Retina (tissue), 1 donor: ENCODE measurements around the gene MAD1L1.

Experiments
- DNase-seq: peaks from one replicate; pipeline ENCODE4 v3.0.0-alpha.2; 2016

The MAD1L1 gene

GRCh38 chr7:2241580-2242540 is 9.1 kb upstream of the MAD1L1 start, which contains the start of the genes MRM2 and NUDT1:
MRM2 (minus strand) TSS chr7:2242205; CDS start chr7:2242169, 36 bp downstream.
NUDT1 (plus strand) TSS chr7:2242226; CDS start chr7:2244575, 2,349 bp downstream.
- peak; percentile 92 for DNase-seq

- no peak for DNase-seq
Observed at GRCh38 chr7:2239242-2239641, 6.5 kb upstream of the MAD1L1 start.

GRCh38 chr7:2237109-2237602 is 4.4 kb upstream of the MAD1L1 start:
- no peak for DNase-seq

DNA sequence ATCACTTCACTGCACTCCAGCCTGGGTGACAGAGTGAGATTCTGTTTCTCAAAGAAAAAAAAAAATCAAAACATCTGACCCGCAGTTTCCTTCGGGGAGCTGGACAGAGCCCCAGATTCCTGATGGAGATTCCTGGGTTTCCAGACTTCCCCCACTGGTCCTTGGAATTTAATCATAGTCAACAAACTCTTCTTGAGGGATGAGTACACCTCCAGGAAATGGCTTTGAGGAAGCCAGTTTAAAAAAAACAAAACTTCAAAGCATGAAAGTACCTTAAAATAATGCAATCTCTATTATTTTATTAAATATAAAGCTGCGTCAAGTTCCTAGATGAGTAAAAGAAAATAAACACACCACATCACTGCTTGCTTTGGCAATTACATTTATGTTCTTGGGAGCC is 1.2 kb upstream of the MAD1L1 start:
- no peak for DNase-seq

- DNase-seq: no peak
Observed at GRCh38 chr7:2231992-2232765, 566 bp downstream of the MAD1L1 start.

DNA sequence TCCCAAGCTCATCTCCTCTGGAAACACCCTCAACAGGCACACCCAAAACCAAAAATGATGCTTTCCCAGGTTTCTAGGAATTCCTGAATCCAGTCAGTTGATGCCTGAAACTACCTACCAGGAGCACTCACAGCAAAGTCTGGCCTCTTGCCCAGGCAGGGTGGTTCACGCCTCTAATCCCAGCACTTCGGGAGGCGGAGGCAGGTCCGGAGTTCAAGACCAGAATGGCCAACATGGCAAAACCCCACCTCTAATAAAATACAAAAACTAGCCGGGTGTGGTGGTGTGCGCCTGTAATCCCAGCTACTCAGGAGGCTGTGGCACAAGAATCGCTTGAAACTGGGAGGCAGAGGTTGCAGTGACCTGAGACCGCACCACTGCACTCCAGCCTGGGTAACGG is 1.9 kb downstream of the MAD1L1 start:
- DNase-seq: no peak

DNA sequence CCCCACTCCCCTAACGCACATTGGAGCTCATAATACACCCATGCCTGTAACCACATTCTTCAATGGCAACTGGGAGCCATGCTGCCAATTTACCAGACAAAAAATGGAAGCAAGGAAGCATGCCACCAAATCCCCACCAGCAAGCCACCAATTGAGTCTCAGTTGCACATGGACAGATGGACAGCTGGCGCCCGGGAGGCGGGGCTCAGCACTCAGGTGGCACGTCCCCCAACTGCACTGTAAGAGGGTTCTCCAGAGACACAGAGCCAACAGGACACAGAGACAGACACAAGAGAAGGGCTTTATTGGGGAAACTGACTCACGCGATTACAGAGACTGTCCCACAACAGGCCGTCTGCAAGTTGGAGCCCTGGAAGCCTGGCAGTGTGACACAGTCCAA is 2.5 kb downstream of the MAD1L1 start:
- DNase-seq: no peak

GRCh38 chr7:2229467-2229866 is 3.3 kb downstream of the MAD1L1 start:
- DNase-seq: no peak

GRCh38 chr7:2228921-2229320 is 3.8 kb downstream of the MAD1L1 start:
- no peak for DNase-seq

- no peak for DNase-seq
Observed at GRCh38 chr7:2227699-2228098, 5.0 kb downstream of the MAD1L1 start.

DNA sequence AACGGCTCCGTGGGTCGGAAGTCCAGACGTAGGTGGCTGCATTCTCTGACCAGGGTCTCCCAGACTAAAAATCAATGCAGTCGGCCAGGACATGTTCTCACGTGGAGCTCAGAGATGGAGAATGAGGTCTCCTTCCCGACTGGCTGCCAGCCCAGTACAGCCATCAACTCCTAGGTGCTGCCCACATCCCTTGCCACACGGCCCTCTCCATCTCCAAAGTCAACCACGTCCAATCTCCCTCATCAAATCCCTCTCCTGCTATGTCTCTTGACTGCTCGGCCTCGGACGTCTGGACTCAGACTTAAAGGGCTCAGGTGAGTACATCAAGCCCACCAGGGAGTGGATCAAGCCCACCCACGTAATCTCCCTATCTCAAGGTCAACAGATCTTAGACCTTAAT is 6.9 kb downstream of the MAD1L1 start:
- DNase-seq: no peak

GRCh38 chr7:2225336-2225735 is 7.4 kb downstream of the MAD1L1 start:
- DNase-seq: no peak

- DNase-seq: no peak
Observed at GRCh38 chr7:2224934-2225333, 7.8 kb downstream of the MAD1L1 start.

DNA sequence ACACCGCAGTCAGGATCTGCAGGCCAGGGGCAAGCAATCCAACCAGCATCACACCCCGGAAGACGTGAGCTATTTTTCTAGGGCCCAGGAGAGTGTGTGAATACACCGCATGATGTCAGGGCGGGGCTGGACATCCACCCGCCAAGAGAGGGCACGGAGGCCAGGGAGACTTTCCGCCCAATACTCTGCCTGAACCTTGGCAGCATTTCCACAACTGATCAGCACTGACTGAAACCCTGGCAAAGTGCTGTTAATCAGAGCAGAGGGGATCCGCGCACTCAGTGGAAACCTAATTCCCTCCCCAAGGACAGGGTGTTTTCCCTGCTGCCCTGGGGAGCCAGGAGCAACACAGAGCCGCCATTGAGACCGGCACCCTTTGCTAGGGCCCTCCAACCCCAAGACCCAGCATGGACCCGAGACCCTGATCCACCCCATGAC is 8.2 kb downstream of the MAD1L1 start:
- DNase-seq: no peak

DNA sequence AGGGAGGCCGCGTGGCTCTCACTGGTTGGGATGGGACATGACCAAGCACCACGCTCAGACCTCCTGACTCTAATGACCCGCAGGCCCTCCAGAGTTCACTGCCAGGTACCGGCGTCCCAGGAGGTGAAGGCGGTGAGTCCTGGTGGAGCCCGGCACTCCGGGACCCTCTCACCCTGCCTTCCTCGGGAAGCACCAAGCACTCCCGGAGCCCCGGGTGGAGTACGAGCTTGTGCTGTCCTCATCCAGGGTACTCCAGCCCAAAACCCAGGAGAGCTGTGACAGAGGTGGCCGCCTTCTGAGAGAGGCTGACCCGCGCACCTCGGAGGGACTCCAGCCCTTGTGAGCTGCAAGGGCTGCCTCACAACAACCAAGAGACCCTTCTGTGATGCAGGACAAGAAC is 9.4 kb downstream of the MAD1L1 start:
- DNase-seq: no peak

DNA sequence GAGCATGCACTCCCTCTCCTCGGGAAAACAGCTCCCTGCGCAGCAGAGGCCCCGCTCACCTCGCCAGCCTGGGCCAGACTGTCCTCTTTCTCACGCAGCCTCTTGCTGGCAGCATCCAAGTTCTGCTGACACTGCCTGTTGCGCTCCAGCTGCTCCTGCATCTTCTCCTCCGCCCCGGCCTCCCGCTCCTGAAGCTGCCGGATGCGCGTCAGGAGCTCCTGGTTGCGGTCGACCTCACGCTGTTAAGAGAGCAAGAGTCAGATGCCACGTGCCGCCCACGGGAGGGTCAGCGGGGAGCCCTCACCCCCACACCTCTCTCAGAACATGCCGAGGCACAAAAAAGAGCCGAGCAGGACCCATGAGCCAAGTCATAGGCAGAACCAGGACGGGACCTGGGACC is 10.2 kb downstream of the MAD1L1 start:
- DNase-seq: no peak

DNA sequence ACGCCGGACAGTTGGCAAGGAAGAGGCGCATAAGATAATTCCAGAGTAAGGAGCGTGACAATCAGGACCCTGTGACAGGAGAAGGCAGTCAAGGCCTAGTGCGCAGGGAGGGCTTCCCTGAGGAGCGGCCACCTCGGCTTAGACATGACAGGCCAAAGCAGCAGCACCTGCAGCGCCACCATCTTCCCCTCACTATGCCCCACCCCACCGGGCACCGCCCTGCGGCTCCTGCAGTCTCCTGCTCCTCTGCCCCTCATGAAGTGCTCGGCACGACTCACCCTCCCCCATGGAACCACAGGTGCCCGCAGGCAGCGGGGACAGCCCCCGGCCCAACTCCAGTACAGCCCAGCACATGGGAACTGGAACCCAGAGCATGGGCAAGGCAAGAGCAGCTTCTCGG is 11.8 kb downstream of the MAD1L1 start:
- DNase-seq: no peak

GRCh38 chr7:2220506-2220905 is 12.2 kb downstream of the MAD1L1 start:
- DNase-seq: no peak

DNA sequence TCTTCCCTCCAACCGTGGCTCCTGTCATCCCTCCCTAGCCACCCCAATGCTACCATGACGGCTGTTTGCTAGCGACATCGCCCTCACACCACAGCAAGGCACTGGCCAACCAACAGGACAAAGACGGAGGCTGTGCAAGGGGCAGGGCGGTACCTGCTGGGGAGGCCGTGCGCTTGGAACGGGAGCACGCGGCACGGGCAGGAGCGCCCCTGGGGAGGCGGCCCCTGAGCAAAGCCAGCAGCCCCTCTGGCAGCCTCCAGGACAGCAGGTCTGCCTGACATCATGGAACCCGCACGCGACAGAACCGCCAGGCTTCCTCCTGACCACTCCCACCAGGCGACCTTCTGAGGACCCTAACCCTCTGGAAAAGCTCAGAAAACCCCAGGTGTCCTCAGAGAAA is 12.7 kb downstream of the MAD1L1 start:
- no peak for DNase-seq

DNA sequence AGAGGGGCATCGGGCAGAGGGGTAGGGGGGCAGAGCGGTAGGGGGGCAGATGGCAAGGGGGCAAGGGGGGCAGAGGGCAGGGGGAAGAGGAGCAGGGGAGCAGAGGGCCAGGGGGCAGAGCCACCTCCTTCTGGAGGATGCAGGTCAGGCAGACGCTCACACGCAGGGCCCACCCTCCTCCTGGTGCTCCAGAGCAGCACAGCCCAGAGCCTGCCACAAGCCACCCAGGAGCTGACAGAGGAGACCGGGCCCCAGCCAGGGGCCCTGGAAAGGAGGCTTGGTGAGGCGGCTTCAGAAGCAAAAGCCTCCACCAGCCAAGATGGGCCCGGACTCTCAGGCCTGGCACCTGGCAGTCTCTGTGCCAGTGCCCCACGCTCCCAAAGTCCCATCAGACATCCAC is 13.1 kb downstream of the MAD1L1 start:
- no peak for DNase-seq

GRCh38 chr7:2219136-2219535 is 13.6 kb downstream of the MAD1L1 start:
- DNase-seq: no peak

- DNase-seq: no peak
Observed at GRCh38 chr7:2218444-2218785, 14.3 kb downstream of the MAD1L1 start.

DNA sequence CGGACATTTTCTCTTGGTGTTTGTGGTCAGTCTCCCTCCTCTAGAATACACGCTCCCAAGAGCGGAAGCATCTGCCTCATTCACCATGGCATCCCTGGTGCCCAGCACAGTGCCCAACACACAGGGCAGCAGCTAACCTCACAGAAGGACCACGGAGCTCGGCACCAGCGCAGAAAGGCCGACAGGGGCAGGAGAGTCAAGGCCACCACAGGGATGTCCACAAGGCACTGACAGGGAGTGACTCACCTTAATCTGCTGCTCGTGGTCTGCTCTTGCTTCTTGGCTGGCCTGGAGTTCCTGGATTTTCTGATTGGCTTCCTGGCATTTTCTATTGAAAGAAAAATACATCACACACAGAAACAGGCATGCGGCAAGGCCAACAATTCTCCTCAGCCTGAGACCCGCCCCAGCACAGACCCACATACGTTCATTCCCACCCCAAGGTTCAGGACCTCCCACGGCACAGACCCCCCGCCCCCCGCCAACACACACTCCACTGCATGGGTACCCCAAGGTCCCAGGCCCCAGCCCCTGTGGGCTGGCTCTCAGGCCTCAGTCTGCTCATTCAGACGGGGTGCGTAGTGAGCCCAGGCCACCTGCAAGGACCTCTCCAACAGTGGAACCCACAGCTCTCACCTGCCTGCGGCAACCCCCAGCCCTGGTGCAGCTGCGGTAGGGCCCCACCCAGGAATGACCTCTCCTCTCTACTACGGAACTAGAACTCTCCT is 14.9 kb downstream of the MAD1L1 start:
- no peak for DNase-seq
